ENCODE results near the gene WDR62.
A peak's percentile ranks its signal among the peaks of the same experiment; 100 is the strongest.

DNA sequence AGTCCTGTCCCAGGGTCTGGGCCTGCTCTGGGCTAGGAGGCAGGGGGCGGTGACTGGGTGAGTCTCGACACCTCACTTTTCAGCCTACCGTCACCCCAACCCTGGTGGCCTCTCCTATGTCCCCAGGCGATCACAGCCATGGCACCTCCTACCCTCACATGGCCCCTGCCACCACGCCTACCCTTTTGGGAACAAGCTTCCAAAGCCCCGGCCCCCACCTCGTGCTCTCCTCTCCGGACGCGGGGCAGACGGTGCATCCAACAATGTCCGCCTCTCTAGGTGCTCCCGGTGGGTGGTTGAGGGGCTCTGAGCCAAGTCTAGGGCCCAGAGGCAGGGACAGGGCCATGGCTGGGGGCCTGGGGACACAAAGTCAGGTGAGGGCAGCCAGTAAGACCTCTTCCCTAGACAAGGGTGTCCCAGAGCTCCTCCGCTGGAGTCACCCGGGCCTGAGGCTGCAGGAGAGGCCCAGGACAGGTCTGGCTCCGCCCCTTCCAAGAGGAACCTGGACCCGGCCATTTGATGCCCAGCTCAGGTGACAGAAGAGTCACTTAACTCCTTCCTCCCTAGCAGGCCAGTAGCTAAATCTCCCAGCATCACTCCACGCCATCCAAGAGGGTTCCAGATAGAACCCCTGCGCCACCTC, 46.2 kb upstream of the WDR62 start, which contains the start of gene SYNE4:
- TF ChIP-seq, protein P1, sequence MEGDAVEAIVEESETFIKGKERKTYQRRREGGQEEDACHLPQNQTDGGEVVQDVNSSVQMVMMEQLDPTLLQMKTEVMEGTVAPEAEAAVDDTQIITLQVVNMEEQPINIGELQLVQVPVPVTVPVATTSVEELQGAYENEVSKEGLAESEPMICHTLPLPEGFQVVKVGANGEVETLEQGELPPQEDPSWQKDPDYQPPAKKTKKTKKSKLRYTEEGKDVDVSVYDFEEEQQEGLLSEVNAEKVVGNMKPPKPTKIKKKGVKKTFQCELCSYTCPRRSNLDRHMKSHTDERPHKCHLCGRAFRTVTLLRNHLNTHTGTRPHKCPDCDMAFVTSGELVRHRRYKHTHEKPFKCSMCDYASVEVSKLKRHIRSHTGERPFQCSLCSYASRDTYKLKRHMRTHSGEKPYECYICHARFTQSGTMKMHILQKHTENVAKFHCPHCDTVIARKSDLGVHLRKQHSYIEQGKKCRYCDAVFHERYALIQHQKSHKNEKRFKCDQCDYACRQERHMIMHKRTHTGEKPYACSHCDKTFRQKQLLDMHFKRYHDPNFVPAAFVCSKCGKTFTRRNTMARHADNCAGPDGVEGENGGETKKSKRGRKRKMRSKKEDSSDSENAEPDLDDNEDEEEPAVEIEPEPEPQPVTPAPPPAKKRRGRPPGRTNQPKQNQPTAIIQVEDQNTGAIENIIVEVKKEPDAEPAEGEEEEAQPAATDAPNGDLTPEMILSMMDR (IDR thresholded peaks at IDR 0.05; ENCODE audit: control extremely low read depth in 1 of 3, insufficient read depth in 1 of 3, low read depth in 1 of 3, low read length in 3 of 3) = no peak
- TF ChIP-seq TEAD4 (IDR thresholded peaks at IDR 0.05; ENCODE audit: low read depth, low read length) (no peak), GABPA (IDR thresholded peaks at IDR 0.05; ENCODE audit: borderline replicate concordance, insufficient read depth, low read length) (no peak), PHF8 (conservative IDR thresholded peaks at IDR 0.05; ENCODE audit: low read depth, low read length) (peak; percentile 56; the same call in 1 of the 2 replicates), EZH2 (IDR thresholded peaks at IDR 0.05; ENCODE audit: low read depth, low read length, severe bottlenecking) (no peak), POLR2A (IDR thresholded peaks at IDR 0.05; ENCODE audit: control extremely low read depth in 1 of 2, low read depth in 2 of 2, low read length in 2 of 2) (peak in 1 of 2 experiments; percentile 67; a peak in 2 of 3 replicates), TAF1 (IDR thresholded peaks at IDR 0.05; ENCODE audit: low read depth, low read length) (no peak), JUN (IDR thresholded peaks at IDR 0.05; ENCODE audit: low read depth, low read length) (no peak), RAD21 (IDR thresholded peaks at IDR 0.05 in 1 of 2, conservative IDR thresholded peaks at IDR 0.05 in 1 of 2; ENCODE audit: low read depth in 2 of 2, low read length in 2 of 2) (no peak), CHD2 (IDR thresholded peaks at IDR 0.05; ENCODE audit: low read length) (no peak), ASH2L (IDR thresholded peaks at IDR 0.05; ENCODE audit: low read length) (no peak), SUZ12 (IDR thresholded peaks at IDR 0.05; ENCODE audit: low read length) (no peak)
